NCI-H1417 treated with DMSO at 0.1 percent for 48 hours (cell line): Measurements from ENCODE around the gene CAPZB.
A peak's percentile ranks its signal among the peaks of the same experiment; 100 is the strongest.

ENCODE experiments used
- DNase-seq: peaks from one replicate; lab custom pipeline; 2025; lab: John Stamatoyannopoulos, UW

CAPZB gene

GRCh38 chr1:19367584-19368041 is 117.7 kb downstream of the CAPZB start:
- no peak for DNase-seq

DNA sequence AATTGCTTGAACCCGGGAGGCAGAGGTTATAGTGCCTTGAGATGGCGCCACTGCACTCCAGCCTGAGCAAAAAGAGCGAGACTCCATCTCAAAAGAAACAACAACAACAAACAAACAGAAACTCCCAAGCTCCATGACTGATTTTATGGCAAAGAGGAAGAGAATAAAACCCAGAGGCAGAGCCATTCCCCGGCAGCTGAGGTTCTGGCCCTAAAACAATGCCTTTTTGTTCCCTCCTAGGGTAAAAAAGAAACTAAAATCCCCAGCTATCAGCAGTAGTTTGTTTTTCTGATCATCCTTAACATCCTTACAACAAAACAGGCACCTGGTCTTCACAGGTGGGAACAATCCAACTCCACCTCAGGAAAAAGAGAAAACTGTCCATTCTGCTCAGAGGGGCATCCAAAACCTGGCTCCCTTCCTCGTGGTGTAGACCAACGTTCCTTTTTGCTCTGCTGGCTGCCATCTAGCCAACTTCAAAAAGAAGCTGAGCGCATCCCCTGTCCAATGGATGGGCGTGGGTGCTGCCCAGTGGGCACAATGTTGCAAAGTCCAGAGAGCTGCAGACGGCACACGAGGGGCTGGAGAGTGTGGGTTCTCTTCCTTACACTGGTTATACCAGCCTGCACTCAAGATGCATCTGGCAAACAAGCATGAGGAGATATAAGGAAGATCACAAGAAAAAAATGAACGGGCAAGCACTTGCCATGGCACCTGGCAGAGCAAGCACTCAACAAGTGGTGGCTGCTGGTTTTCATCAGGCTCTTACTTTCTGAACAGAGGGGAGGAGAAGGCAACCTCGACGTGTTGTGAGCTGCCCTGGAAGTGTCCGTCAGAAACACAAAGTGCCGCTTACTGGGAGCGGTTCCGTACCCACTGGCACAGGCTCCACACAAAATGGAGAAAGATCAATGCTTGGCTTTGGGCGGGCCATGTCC is 118.5 kb downstream of the CAPZB start:
- no peak for DNase-seq

GRCh38 chr1:19365721-19366120 is 119.6 kb downstream of the CAPZB start:
- DNase-seq: no peak

GRCh38 chr1:19363536-19364152 is 121.7 kb downstream of the CAPZB start:
- DNase-seq: no peak

DNA sequence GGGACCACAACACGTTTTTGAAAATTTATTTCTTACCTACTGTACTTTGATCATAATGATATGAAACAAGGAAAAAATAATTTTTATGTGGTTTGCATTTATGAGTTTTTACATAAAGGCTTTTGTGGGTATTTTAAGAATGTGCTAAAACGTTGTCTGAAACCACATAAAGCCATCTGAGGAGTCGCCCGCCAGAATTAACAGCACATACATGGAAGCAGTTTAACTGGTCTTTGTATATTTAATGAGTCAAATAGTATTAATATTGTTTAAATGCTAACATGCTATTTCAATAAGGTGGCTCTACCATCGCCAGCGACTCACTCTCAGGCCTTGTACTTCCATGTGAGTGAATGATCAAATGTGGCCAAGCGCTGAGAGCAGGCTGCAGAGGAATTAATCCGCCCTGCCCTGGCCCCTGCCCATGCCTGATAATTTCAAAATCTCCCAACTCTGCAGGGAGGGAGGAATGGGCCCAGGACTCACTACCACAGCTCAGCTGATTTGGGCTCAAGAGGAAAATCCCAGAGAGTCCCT is 123.7 kb downstream of the CAPZB start:
- DNase-seq: no peak

DNA sequence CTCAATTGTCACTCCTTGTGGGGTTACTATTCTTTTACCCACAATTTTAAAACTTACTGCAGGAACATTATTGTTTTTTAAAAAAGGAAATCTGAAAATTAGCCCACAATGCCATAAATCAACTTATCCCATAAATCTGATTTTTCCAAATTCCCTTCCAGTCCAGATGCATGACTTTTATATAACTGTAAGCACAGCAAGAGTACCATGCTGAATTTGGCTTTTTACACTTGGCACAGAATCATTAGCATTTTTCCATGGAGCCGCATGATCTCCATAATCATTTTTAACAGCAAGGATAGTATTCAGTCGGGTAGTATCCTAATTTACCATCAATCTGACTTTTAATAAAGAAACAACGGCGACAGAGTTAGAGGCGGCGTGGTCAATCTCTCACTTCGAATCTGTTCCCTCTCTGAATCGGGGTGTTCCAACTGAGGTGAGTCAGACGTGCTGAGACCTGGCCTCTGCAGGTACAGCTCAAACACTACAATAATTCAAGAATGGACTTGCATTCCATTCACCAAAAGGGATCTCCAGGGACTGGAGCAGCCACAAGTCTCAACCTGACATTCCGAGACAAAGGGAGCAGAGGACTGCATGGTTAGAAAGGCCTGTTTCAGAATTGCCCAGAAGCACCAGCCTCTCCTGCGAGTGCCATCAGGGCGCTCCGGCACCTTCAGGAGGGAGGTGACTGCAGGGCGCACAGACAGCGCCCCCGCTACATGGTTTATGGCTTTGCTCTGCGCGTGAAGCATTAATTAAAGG is 124.3 kb downstream of the CAPZB start:
- no peak for DNase-seq

- no peak for DNase-seq
These were observed 124.9 kb downstream of the CAPZB start for GRCh38 chr1:19360432-19360831.

DNA sequence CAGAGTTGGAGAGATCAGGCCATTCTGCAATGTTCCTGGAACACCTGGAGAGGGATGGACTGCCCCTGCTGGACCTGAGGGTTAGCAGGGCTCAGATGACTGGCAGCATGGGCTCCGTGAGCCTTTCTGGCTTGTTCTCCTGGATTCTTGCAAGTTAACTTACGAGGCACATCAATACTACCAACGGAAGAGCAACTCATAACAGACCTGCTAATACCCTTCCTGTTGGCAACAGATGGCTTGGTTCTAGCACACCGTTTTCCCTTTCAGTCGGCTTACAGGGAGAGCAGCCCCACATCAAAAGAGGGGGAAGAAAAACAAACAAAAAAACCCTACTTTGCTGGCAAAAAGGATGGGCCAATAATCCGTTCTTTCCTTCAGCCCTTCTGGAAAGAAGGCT is 125.3 kb downstream of the CAPZB start:
- DNase-seq: no peak

- no peak for DNase-seq
These were observed 126.0 kb downstream of the CAPZB start for GRCh38 chr1:19359357-19359756.

GRCh38 chr1:19358710-19359109 is 126.6 kb downstream of the CAPZB start:
- no peak for DNase-seq

GRCh38 chr1:19357299-19357986 is 127.9 kb downstream of the CAPZB start:
- no peak for DNase-seq

DNA sequence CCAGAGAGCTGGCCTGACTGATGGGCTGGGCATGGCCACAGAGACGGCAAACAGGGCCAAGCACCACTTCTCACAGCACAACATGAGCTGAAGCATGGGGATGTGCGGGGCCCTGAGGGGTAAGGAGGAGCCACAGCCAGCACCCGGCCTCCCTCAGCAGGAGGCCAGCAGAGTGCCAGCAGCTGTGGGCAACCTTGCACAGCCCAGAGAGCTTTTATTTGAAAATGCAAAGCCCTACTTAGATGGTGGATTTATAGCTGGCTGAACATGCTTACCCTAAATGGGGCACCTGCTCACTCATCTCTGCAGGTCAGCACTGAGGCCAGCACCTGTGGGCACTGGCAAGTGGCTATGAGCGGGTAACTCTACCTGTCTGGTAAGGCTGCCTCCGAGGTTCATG is 129.1 kb downstream of the CAPZB start:
- DNase-seq: peak; percentile 66

- DNase-seq: no peak
These were observed 130.8 kb downstream of the CAPZB start for GRCh38 chr1:19354531-19354981.

GRCh38 chr1:19353596-19353995 is 131.7 kb downstream of the CAPZB start:
- DNase-seq: peak; percentile 76

DNA sequence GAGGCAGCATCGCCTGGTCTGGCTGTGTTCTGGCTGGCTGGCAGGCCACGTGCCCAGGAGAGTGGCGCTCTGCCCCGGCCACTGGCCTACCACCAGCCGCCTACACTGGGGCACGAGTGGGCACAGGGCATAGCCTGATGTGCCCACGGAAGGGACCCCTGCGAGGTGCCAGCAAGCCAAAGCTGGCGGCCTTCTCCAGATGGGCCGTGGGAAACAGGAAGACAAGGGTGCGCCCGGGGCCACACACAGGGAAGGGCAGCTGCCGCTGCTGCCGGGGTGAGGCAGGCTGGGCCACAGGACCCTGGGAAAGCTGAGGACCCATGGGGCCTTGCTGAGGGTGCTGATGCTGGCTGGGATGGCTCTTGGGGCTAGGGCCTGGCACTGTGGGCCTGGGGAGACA is 132.5 kb downstream of the CAPZB start:
- no peak for DNase-seq

- no peak for DNase-seq
These were observed 133.5 kb downstream of the CAPZB start for GRCh38 chr1:19351873-19352272.

DNA sequence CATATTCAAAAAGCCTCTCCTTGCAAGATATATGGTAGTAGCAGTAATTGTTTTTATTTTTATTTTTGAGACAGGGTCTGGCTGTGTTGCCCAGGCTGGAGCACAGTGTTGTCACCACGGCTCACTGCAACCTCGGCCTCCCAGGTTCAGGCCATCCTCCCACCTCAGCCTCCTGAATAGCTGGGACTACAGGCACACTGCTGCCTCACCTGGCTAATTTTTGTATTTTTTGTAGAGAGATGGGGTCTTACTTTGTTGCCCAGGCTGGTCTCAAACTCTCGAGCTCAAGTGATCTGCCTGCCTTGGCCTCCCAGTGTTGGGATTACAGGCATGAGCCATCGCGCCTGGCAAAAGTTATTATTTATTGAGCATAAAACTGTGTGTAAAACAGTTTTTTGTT is 134.8 kb downstream of the CAPZB start:
- no peak for DNase-seq

DNA sequence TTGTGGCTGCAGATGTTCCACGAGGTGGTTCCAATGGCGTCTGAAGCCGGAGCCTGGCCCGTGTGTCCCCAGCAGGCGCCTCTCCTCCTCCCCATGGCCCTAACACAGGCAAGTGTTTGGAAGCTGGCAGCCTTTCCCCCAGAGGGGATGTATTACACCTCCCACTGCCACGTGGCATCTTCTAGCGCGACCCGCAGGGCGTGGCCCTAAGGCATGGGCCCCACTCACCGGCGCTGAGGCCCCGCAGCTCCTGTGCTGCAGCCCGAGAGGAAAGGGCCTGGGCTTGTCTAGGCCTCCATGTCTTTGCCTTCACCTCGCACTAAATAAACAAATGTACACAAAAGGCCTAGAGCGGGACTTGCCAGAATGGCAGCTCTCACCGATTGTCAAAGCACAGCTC is 135.3 kb downstream of the CAPZB start:
- no peak for DNase-seq

DNA sequence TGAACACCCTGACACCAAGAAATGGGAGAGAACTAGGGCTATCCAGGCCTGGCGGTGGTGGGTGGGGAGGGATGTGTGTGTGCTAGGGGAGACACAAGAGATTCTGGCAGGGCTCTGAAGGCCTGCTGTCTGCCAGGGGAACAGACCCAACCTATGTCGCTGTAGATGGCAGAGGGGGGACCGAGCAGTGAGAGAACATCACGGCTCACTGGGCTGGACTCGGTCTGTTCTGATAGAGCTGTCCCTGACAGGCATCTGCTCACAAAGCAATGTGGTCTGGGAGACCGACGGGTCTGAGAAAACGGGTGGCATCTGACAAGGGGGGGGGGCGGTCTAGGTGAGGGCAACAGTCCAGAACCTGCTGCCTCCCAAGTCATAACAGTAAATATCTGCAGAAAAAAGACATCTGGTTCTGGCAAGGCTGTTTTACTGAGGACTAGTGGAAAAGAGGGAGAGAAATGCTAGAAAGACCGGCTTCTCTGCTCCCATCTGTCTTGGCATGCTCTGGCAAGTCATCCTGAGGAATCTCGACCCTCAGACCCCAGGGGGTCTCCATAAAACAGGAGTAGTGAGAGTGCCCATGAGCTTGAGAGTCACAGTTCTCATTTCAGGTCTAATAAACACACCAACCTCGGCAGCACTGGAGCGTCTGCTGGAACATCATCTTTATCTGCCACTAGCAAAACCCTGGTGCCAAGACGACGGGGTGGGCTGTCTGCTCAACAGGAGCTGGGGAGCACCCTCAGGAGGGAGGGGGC is 136.7 kb downstream of the CAPZB start:
- no peak for DNase-seq

GRCh38 chr1:19347533-19348172 is 137.7 kb downstream of the CAPZB start:
- DNase-seq: no peak
